HCT116 (cell line): ENCODE data around the gene DGKB.

Experiments used
- ATF3 ChIP-seq: IDR thresholded peaks from 2 replicates; pipeline ENCODE4 v1.6.1; 2012
- CTCF ChIP-seq, 3 experiments: fragments of 200-600 bp in 1 of 3; sonication (generic) in 1 of 3; IDR thresholded peaks in 2 of 3; conservative IDR thresholded peaks in 1 of 3; 2 replicates each; pipeline ENCODE4 v1.5.1; 2012 to 2017; ENCODE audit warnings: low read depth in 2 of 3, low read length in 2 of 3, antibody characterized with exemption in 1 of 3, borderline replicate concordance in 1 of 3, control low read depth in 1 of 3, mild to moderate bottlenecking in 1 of 3, mixed read lengths in 1 of 3, mixed run types in 1 of 3, moderate library complexity in 1 of 3; ENCODE audit not compliant: insufficient read depth in 1 of 3
- EGR1 ChIP-seq: IDR thresholded peaks from 2 replicates; pipeline ENCODE4 v1.6.1; 2012; ENCODE audit warnings: low read depth
- EZH2 ChIP-seq: fragments of 200-600 bp; sonication (generic); IDR thresholded peaks from 2 replicates; pipeline ENCODE4 v1.6.1; 2017; ENCODE audit warnings: antibody characterized with exemption, mixed run types
- EZH2phosphoT487 ChIP-seq: fragments of 200-600 bp; IDR thresholded peaks from 2 replicates; pipeline ENCODE4 v1.6.1; 2018; ENCODE audit warnings: antibody characterized with exemption, borderline replicate concordance
- JUND ChIP-seq: IDR thresholded peaks from 2 replicates; pipeline ENCODE4 v1.6.1; 2012
- MAX ChIP-seq: IDR thresholded peaks from 2 replicates; pipeline ENCODE4 v1.6.1; 2012
- POLR2A ChIP-seq: IDR thresholded peaks from 2 replicates; pipeline ENCODE4 v1.7.0; 2011; ENCODE audit warnings: borderline replicate concordance; ENCODE audit not compliant: insufficient read depth, insufficient read length; ENCODE audit errors: extremely low read depth
- POLR2AphosphoS5 ChIP-seq: IDR thresholded peaks from 2 replicates; pipeline ENCODE4 v1.6.1; 2011; ENCODE audit warnings: mild to moderate bottlenecking, low read depth, low read length, moderate library complexity
- REST ChIP-seq: IDR thresholded peaks from 2 replicates; pipeline ENCODE4 v1.6.1; 2012; ENCODE audit warnings: low read depth
- SRF ChIP-seq: IDR thresholded peaks from 2 replicates; pipeline ENCODE4 v1.6.1; 2012; ENCODE audit warnings: low read depth
- TCF7L2 ChIP-seq: IDR thresholded peaks from 2 replicates; pipeline ENCODE4 v1.7.0; 2011; ENCODE audit warnings: borderline replicate concordance, inconsistent platforms; ENCODE audit not compliant: insufficient read depth, insufficient read length; ENCODE audit errors: extremely low read depth
- ZBTB33 ChIP-seq: IDR thresholded peaks from 2 replicates; pipeline ENCODE4 v1.6.1; 2011; ENCODE audit warnings: mild to moderate bottlenecking, low read length, moderate library complexity; ENCODE audit not compliant: insufficient replicate concordance; ENCODE audit errors: extremely low read depth
- ZNF274 ChIP-seq: fragments of 200-500 bp; sonication (Bioruptor generic); IDR thresholded peaks from 2 replicates; pipeline ENCODE4 v1.6.1; 2014; ENCODE audit warnings: mild to moderate bottlenecking, low read depth, low read length, inconsistent platforms

- no peak for TF ChIP-seq CTCF (IDR thresholded peaks at IDR 0.05 in 2 of 3, conservative IDR thresholded peaks at IDR 0.05 in 1 of 3; ENCODE audit: borderline replicate concordance in 1 of 3, insufficient read depth in 1 of 3, low read depth in 2 of 3, low read length in 2 of 3)
- no peak for TF ChIP-seq ZBTB33
- no peak for TF ChIP-seq EGR1
- no peak for TF ChIP-seq EZH2phosphoT487
- no peak for TF ChIP-seq REST
- TF ChIP-seq TCF7L2: no peak
- no peak for TF ChIP-seq EZH2
- no peak for TF ChIP-seq POLR2A
- no peak for TF ChIP-seq ZNF274
- no peak for TF ChIP-seq JUND
- TF ChIP-seq POLR2AphosphoS5: no peak
- no peak for TF ChIP-seq SRF
- no peak for TF ChIP-seq MAX
- no peak for TF ChIP-seq ATF3
Measured at GRCh38 chr7:14377646-14378266, 524.8 kb downstream of the DGKB start.
